Activated CD8-positive, alpha-beta memory T cell treated with anti-CD3 and anti-CD28 coated beads for 24 hours (primary cell): ENCODE results near the gene QRSL1.
"Not testable (repeated sequence)": the region's sequence is repeated elsewhere in the genome, so short reads cannot be mapped to it uniquely, and the experiment has no call there.

Experiments
- DNase-seq: peaks from one replicate; pipeline ENCODE4 v3.0.0-alpha.2; 2020

Gene QRSL1

GRCh38 chr6:106685833-106686232 lies 56.5 kb downstream of the QRSL1 start:
- DNase-seq, result no peak

GRCh38 chr6:106688177-106688951 lies 59.0 kb downstream of the QRSL1 start:
- DNase-seq, result no peak

- DNase-seq, result no peak
Measured at GRCh38 chr6:106692112-106692818, 62.9 kb downstream of the QRSL1 start.

DNA sequence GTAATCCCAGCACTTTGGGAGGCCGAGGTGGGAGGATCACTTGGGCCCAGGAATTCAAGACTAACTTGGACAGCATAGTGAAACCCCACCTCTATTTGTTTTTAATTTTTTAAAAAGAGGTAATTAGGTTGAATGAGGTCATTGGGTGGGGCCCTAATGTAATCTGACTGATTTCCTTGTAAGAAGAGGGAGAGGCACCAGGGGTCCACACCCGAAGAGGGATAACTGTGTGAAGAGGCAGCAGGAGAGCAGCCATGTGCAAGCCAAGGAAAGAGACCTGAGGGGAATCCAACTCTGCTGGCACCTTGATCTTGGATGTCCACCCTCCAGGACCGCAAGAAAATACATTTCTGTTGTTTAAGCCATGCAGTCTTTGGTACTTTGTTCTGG lies 63.4 kb downstream of the QRSL1 start:
- no peak for DNase-seq

DNA sequence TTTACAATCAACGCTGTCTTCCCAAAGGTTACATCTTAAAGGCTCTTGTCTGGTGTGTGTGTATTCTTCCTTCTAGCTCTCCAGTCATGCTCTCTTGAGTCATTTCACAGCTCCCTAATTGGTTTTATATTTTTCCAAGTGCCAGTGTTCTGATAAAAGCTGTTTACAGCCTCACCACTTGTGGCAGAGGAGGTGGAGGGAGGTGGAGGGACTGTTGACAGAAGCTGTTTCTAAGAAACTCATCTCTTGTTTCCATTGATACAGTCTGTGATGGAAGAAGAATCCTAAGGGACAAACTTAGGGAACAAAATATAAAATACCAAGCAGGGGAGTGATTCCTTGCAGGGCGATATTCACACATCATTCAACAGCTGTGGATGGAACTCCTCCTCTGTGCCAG lies 64.0 kb downstream of the QRSL1 start:
- DNase-seq, result no peak

DNA sequence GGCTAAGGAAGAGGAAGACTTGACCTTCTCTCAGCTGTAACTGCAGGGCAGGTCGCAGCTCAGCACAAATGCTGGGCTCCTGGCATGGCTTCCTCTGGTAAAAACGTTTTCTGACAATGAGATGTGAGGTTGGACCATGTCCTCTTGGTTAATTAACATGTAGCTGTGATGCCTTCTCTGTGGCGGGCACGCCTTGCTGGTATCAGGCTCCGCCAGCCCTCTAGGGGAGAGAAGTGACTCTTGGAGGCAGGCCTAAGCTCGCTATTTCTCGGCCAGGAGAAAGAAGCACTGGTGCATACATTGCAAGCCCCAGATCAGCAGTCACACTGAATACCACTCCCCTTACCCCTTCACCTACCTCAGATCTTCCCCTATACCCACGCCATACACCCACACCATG lies 65.0 kb downstream of the QRSL1 start:
- DNase-seq, result no peak

DNA sequence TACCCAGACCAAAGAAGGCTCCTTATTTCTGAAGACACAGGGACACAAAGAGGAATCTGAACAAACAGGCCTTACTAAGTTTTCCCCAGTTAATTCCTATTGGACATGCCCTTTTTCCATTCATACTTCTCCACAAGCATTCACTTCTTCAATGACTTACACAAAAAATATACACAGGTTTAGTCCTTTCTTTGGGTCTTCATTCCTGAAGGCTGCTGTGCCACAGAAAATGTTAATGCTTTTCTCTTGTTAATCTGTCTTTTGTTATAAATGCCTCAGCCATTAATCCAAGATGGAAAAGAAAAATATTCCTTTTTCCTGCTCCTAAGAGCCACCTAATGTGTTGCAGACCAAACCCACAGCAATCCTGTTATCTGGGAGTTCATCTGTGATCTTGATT lies 71.2 kb downstream of the QRSL1 start:
- DNase-seq, result no peak

DNA sequence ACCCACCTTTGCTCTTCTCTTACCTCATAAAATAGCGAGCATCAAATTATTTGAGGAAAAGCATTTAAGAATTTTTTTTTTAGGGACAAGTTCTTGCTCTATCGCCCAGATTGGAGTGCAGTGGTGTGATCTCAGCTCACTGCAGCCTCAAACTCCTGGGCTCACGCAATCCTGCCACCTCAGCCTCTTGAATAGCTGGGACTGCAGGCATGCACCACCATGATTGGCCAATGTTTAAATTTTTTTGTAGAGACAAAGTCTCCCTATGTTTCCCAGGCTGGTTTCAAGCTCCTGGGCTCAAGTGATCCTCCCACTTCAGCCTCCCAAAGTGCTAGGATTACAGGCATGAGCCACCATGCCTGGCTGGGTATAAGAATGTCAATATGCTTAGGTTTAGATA lies 71.8 kb downstream of the QRSL1 start:
- DNase-seq, result not testable (repeated sequence)

DNA sequence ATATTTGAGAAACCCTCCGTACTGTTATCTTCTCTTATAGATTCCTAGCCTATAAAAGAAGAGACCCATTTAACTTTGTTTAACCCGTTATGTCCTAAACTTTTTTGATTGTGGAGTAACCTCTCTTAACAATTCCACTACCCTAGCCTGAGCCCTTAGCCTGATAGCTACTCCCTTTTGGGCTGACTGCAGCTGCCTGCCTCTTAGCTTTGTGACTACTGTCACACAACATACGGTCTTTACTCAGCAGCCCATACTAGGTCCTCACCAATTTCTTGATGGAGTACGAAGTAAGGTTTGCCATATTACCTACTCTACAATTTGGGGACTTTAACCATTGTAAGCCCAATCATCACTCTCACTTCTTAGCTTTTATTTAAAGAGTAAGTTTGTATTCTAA lies 72.7 kb downstream of the QRSL1 start:
- no peak for DNase-seq

GRCh38 chr6:106702451-106703110 lies 73.2 kb downstream of the QRSL1 start:
- DNase-seq, result no peak

- no peak for DNase-seq
Measured at GRCh38 chr6:106704327-106704726, 74.9 kb downstream of the QRSL1 start.

- DNase-seq, result no peak
Measured at GRCh38 chr6:106705156-106705555, 75.8 kb downstream of the QRSL1 start.

GRCh38 chr6:106710580-106710979 lies 81.2 kb downstream of the QRSL1 start:
- DNase-seq, result no peak

DNA sequence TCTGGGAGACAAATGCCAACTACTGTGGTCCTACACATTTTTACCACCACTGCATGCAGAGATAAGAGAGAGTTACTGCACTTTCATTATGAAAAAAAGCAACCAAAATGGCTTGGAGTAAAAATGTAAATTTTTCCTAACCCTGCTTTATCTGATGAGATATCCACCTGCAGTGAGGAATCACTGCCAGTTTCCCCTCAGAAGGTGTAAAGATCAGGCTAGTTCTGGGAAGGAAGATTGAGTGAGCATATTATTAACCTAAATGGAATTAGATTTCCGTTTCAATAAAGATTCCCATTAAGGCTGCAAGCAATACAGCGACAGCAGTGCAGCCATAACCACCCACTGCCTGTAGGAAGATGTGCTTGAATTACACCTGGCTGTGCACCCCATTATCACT lies 84.9 kb downstream of the QRSL1 start:
- DNase-seq, result no peak

DNA sequence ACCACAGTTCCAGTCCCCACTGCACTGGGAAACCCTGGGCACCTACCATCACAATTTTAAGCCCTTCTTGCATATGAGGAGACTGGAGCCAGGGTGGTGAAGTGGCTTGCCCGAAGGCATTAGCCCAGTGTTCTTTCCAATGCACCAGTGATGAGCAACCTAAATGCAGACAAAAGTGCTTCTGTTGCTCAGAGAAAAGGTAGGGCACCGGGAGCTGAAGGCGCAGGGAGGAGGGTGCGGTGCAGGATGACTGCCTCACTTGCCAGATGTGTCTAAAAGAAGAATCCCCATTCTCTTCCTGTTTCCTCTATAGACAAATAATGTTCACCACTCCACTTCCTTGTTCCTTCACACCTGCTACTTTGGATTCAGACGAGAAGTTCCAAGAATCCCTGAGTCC lies 86.5 kb downstream of the QRSL1 start:
- DNase-seq, result no peak

- no peak for DNase-seq
Measured at GRCh38 chr6:106716966-106717365, 87.6 kb downstream of the QRSL1 start.
